ENCODE measurements around the gene FSHB.

FSHB gene

DNA sequence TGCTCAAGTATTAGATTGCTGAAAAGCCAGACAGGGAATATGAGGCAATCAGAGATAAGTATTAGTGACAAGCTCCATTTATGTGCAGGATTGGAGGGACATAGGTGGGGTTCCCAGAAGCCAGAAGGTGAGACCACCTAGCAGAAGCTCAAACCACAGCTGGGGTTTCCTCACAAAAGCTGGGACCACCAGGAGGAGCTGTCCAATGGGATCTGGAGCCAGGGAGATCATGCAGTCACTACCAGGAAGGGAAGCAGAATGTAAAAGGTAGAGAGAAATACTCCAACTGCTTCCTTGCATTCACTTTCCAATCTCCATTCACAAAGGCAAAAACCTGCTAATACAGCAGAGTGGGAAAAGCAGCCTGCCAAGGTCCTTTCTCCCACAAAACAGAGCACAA is 5.2 kb upstream of the FSHB start:
- Histone ChIP-seq H3K27me3 (ENCODE audit: control insufficient read depth, insufficient read depth, low read length) (no peaks in the 10 kb centered on the region), H3K27ac (ENCODE audit: low read depth, low read length) (no peak overlapping the region), H3K4me1 (ENCODE audit: control insufficient read depth, insufficient read depth, low read length) (no peaks in the 10 kb centered on the region), H3K36me3 (ENCODE audit: control insufficient read depth, insufficient read depth, low read length) (no peaks in the 10 kb centered on the region), H3K9me3 (ENCODE audit: control insufficient read depth, insufficient read depth, low read depth, low read length) (peaks cover 16% of the 10 kb centered on the region), H3K9ac (ENCODE audit: low read length) (no peak overlapping the region), H3K4me3 (ENCODE audit: low read depth, low read length) (no peak overlapping the region)

GRCh38 chr11:30228323-30228884 is 2.4 kb upstream of the FSHB start:
- H3K27ac ChIP-seq (ENCODE audit: low read depth, low read length): no peak overlapping the region
- no peaks in the 10 kb centered on the region for H3K36me3 ChIP-seq (ENCODE audit: control insufficient read depth, insufficient read depth, low read length)
- H3K9ac ChIP-seq (ENCODE audit: low read length): no peak overlapping the region
- H3K9me3 ChIP-seq (ENCODE audit: control insufficient read depth, insufficient read depth, low read depth, low read length): peaks cover 16% of the 10 kb centered on the region
- H3K4me1 ChIP-seq (ENCODE audit: control insufficient read depth, insufficient read depth, low read length): no peaks in the 10 kb centered on the region
- H3K27me3 ChIP-seq (ENCODE audit: control insufficient read depth, insufficient read depth, low read length): no peaks in the 10 kb centered on the region
- no peak overlapping the region for H3K4me3 ChIP-seq (ENCODE audit: low read depth, low read length)

DNA sequence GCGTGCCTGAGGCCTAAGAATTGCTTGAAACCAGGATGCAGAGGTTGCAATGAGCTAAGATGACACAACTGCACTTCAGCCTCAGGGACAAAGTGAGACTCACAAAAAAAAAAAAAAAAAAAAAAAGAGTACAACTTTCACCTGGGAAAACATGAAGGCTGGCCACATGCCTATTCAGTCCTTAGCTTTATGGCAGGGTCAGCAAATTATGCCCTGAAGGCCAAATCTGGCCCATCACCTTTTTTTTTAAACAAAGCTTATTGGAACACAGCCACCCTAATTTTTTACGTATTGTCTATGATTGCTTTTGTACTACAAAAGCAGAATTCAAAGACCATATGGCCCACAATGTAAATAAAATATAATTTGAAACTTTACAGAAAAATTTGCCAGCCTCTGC is 8.2 kb downstream of the FSHB start:
- no peaks in the 10 kb centered on the region for H3K4me1 ChIP-seq (ENCODE audit: control insufficient read depth, insufficient read depth, low read length)
- no peaks in the 10 kb centered on the region for H3K9me3 ChIP-seq (ENCODE audit: control insufficient read depth, insufficient read depth, low read depth, low read length)
- no peak overlapping the region for H3K27ac ChIP-seq (ENCODE audit: low read depth, low read length)
- no peaks in the 10 kb centered on the region for H3K36me3 ChIP-seq (ENCODE audit: control insufficient read depth, insufficient read depth, low read length)
- H3K27me3 ChIP-seq (ENCODE audit: control insufficient read depth, insufficient read depth, low read length): no peaks in the 10 kb centered on the region
- H3K9ac ChIP-seq (ENCODE audit: low read length): no peak overlapping the region
- H3K4me3 ChIP-seq (ENCODE audit: low read depth, low read length): no peak overlapping the region

GRCh38 chr11:30244265-30244664 is 13.5 kb downstream of the FSHB start:
- Histone ChIP-seq H3K4me3 (ENCODE audit: low read depth, low read length) (no peak overlapping the region), H3K4me1 (ENCODE audit: control insufficient read depth, insufficient read depth, low read length) (no peaks in the 10 kb centered on the region), H3K27ac (ENCODE audit: low read depth, low read length) (no peak overlapping the region), H3K9ac (ENCODE audit: low read length) (no peak overlapping the region), H3K27me3 (ENCODE audit: control insufficient read depth, insufficient read depth, low read length) (no peaks in the 10 kb centered on the region), H3K36me3 (ENCODE audit: control insufficient read depth, insufficient read depth, low read length) (no peaks in the 10 kb centered on the region), H3K9me3 (ENCODE audit: control insufficient read depth, insufficient read depth, low read depth, low read length) (no peaks in the 10 kb centered on the region)

GRCh38 chr11:30245621-30246020 is 14.8 kb downstream of the FSHB start:
- no peak overlapping the region for H3K4me3 ChIP-seq (ENCODE audit: low read depth, low read length)
- H3K9ac ChIP-seq (ENCODE audit: low read length): no peak overlapping the region
- H3K27me3 ChIP-seq (ENCODE audit: control insufficient read depth, insufficient read depth, low read length): no peaks in the 10 kb centered on the region
- no peaks in the 10 kb centered on the region for H3K4me1 ChIP-seq (ENCODE audit: control insufficient read depth, insufficient read depth, low read length)
- no peaks in the 10 kb centered on the region for H3K36me3 ChIP-seq (ENCODE audit: control insufficient read depth, insufficient read depth, low read length)
- no peaks in the 10 kb centered on the region for H3K9me3 ChIP-seq (ENCODE audit: control insufficient read depth, insufficient read depth, low read depth, low read length)
- no peak overlapping the region for H3K27ac ChIP-seq (ENCODE audit: low read depth, low read length)

GRCh38 chr11:30254307-30255298 is 23.8 kb downstream of the FSHB start:
- Histone ChIP-seq H3K27me3 (ENCODE audit: control insufficient read depth, insufficient read depth, low read length) (no peaks in the 10 kb centered on the region), H3K27ac (ENCODE audit: low read depth, low read length) (no peak overlapping the region), H3K4me1 (ENCODE audit: control insufficient read depth, insufficient read depth, low read length) (no peaks in the 10 kb centered on the region), H3K36me3 (ENCODE audit: control insufficient read depth, insufficient read depth, low read length) (no peaks in the 10 kb centered on the region), H3K9me3 (ENCODE audit: control insufficient read depth, insufficient read depth, low read depth, low read length) (no peaks in the 10 kb centered on the region), H3K9ac (ENCODE audit: low read length) (no peak overlapping the region), H3K4me3 (ENCODE audit: low read depth, low read length) (no peak overlapping the region)

GRCh38 chr11:30255637-30256036 is 24.8 kb downstream of the FSHB start:
- H3K9me3 ChIP-seq (ENCODE audit: control insufficient read depth, insufficient read depth, low read depth, low read length): no peaks in the 10 kb centered on the region
- no peak overlapping the region for H3K9ac ChIP-seq (ENCODE audit: low read length)
- no peak overlapping the region for H3K27ac ChIP-seq (ENCODE audit: low read depth, low read length)
- no peaks in the 10 kb centered on the region for H3K27me3 ChIP-seq (ENCODE audit: control insufficient read depth, insufficient read depth, low read length)
- H3K4me3 ChIP-seq (ENCODE audit: low read depth, low read length): no peak overlapping the region
- H3K4me1 ChIP-seq (ENCODE audit: control insufficient read depth, insufficient read depth, low read length): no peaks in the 10 kb centered on the region
- H3K36me3 ChIP-seq (ENCODE audit: control insufficient read depth, insufficient read depth, low read length): no peaks in the 10 kb centered on the region

DNA sequence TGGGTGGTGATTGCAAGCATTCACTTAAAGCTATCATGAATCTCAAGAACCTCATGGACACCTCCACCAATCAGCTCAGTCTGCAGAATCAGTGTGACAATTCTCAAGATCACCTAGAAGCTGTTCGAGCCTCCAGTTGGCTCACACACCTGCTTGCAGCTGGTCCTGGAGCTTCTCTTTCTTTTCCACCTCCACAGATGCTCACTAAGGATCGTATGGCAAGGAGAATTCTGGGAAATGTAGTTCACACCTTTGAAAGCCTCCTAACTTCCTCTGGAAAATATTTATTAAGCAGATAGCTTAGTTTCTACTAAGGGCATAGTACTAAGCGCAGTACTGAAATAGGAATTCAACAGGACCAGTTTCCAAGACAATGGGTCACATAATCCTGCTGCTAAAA is 26.2 kb downstream of the FSHB start:
- H3K4me1 ChIP-seq (ENCODE audit: control insufficient read depth, insufficient read depth, low read length): no peaks in the 10 kb centered on the region

GRCh38 chr11:30258679-30259078 is 27.9 kb downstream of the FSHB start:
- Histone ChIP-seq H3K27ac (ENCODE audit: low read depth, low read length) (no peak overlapping the region), H3K36me3 (ENCODE audit: control insufficient read depth, insufficient read depth, low read length) (no peaks in the 10 kb centered on the region), H3K9me3 (ENCODE audit: control insufficient read depth, insufficient read depth, low read depth, low read length) (no peaks in the 10 kb centered on the region), H3K4me1 (ENCODE audit: control insufficient read depth, insufficient read depth, low read length) (no peaks in the 10 kb centered on the region), H3K27me3 (ENCODE audit: control insufficient read depth, insufficient read depth, low read length) (no peaks in the 10 kb centered on the region), H3K4me3 (ENCODE audit: low read depth, low read length) (no peak overlapping the region), H3K9ac (ENCODE audit: low read length) (no peak overlapping the region)

More for the DNA sequence above, 26.2 kb downstream of the FSHB start:
- H3K27ac ChIP-seq (ENCODE audit: low read depth, low read length): no peak overlapping the region
- no peaks in the 10 kb centered on the region for H3K36me3 ChIP-seq (ENCODE audit: control insufficient read depth, insufficient read depth, low read length)
- H3K27me3 ChIP-seq (ENCODE audit: control insufficient read depth, insufficient read depth, low read length): no peaks in the 10 kb centered on the region
- no peaks in the 10 kb centered on the region for H3K9me3 ChIP-seq (ENCODE audit: control insufficient read depth, insufficient read depth, low read depth, low read length)
- H3K4me3 ChIP-seq (ENCODE audit: low read depth, low read length): no peak overlapping the region
- H3K9ac ChIP-seq (ENCODE audit: low read length): no peak overlapping the region

DNA sequence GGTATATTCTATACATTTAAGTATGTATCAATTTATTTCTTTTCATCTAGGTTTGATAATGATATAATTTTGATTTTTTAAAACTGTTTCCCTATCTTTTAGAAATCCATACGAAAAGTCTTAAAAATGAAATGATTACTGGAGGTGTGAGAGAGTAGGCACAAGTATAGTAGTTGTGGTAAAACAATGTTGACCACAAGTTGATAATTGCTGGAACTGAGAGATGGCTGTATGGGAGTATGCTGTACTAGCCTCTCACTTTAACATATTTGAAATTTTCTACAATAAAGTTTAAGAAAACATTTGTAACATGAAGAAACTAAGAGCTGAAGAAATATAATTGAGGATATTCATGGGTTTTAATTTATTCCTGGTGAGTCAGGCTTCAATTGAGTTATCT is 30.0 kb downstream of the FSHB start:
- no peaks in the 10 kb centered on the region for H3K4me1 ChIP-seq (ENCODE audit: control insufficient read depth, insufficient read depth, low read length)
- H3K4me3 ChIP-seq (ENCODE audit: low read depth, low read length): no peak overlapping the region
- H3K9ac ChIP-seq (ENCODE audit: low read length): no peak overlapping the region
- no peaks in the 10 kb centered on the region for H3K27me3 ChIP-seq (ENCODE audit: control insufficient read depth, insufficient read depth, low read length)
- H3K9me3 ChIP-seq (ENCODE audit: control insufficient read depth, insufficient read depth, low read depth, low read length): no peaks in the 10 kb centered on the region
- no peak overlapping the region for H3K27ac ChIP-seq (ENCODE audit: low read depth, low read length)
- H3K36me3 ChIP-seq (ENCODE audit: control insufficient read depth, insufficient read depth, low read length): no peaks in the 10 kb centered on the region

- Histone ChIP-seq H3K4me1 (ENCODE audit: control insufficient read depth, insufficient read depth, low read length) (no peaks in the 10 kb centered on the region), H3K27ac (ENCODE audit: low read depth, low read length) (no peak overlapping the region), H3K27me3 (ENCODE audit: control insufficient read depth, insufficient read depth, low read length) (no peaks in the 10 kb centered on the region), H3K9ac (ENCODE audit: low read length) (no peak overlapping the region), H3K9me3 (ENCODE audit: control insufficient read depth, insufficient read depth, low read depth, low read length) (no peaks in the 10 kb centered on the region), H3K36me3 (ENCODE audit: control insufficient read depth, insufficient read depth, low read length) (no peaks in the 10 kb centered on the region), H3K4me3 (ENCODE audit: low read depth, low read length) (no peak overlapping the region)
Measured at GRCh38 chr11:30261821-30262220, 31.0 kb downstream of the FSHB start.

All from HUES6 (cell line).